ENCODE results near the gene NF2. TPM values are rescaled to one million over a fixed set of nuclear protein-coding genes. Genes with fewer than 3 reads are reported as not detected.

Gene NF2
- total and polyA plus RNA-seq, 11 donors, result 15.0 to 137 (median 52.1) TPM

DNA sequence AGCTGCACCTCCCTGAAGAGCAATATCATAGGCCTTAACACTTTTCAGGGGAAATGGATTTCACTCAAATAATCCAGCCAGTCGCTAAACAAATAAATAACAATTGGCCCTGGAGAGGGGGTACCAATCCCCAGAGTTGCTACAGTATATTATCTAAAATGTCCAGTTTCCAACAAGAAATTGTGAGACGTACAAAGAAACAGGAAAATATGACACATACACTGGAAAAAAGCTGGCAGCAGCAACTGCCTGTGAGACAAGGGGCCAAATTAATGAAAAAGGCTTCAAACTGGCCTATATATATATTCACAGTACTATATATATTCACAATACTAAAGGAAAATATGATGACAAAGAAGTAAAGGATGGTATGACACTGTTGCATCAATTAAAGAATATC is 4.0 kb downstream of the NF2 start:
- H3K4me3 ChIP-seq, result no peak overlapping the region
- DNase-seq (no peak), ATAC-seq (no peak)
- H3K27ac ChIP-seq, result no peak overlapping the region
- no peaks in the 10 kb centered on the region for H3K27me3 ChIP-seq
- H3K9me3 ChIP-seq, result peaks cover 0 to 8% (median 0%) of the 10 kb centered on the region in 12 donors
- no peaks in the 10 kb centered on the region for H3K36me3 ChIP-seq
- H3K4me1 ChIP-seq, result peaks cover 0 to 23% (median 15%) of the 10 kb centered on the region in 12 donors
- WGBS, 4 donors, result 71 to 81% (median 72%) methylated on average over 2 of the region's 2 CpGs
- intact Hi-C loops (cut with DNase I), result no loop called here
- TF ChIP-seq POLR2A (IDR thresholded peaks at IDR 0.05), result no peak
- TF ChIP-seq, protein P1, sequence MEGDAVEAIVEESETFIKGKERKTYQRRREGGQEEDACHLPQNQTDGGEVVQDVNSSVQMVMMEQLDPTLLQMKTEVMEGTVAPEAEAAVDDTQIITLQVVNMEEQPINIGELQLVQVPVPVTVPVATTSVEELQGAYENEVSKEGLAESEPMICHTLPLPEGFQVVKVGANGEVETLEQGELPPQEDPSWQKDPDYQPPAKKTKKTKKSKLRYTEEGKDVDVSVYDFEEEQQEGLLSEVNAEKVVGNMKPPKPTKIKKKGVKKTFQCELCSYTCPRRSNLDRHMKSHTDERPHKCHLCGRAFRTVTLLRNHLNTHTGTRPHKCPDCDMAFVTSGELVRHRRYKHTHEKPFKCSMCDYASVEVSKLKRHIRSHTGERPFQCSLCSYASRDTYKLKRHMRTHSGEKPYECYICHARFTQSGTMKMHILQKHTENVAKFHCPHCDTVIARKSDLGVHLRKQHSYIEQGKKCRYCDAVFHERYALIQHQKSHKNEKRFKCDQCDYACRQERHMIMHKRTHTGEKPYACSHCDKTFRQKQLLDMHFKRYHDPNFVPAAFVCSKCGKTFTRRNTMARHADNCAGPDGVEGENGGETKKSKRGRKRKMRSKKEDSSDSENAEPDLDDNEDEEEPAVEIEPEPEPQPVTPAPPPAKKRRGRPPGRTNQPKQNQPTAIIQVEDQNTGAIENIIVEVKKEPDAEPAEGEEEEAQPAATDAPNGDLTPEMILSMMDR (IDR thresholded peaks at IDR 0.05), result no peak

DNA sequence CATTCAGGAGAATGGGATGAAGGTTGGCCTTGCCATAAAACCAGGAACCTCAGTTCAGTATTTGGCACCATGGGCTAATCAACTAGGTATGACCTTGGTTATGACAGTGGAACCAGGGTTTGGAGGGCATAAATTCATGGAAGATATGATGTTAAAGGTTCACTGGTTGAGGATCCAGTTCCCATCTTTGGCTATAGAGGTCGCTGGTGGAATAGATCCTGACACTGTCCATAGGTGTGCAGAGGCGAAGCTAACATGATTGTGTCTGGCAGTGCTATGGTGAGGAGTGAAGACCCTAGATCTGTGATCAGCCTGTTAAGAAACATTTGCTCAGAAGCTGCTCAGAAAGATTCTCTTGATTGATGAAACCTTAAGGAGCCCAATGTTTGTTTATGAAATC is 5.7 kb downstream of the NF2 start:
- TF ChIP-seq, protein P1 (IDR thresholded peaks at IDR 0.05), result peak in 3 of 12 donors; percentile 11 to 15 (median 14)
- no peak for TF ChIP-seq POLR2A (IDR thresholded peaks at IDR 0.05)
- peaks cover 0 to 8% (median 0%) of the 10 kb centered on the region in 12 donors for H3K9me3 ChIP-seq
- WGBS, 4 donors, result 55 to 65% (median 64%) methylated on average over 2 of the region's 2 CpGs
- H3K4me1 ChIP-seq, result peaks cover 0 to 21% (median 13%) of the 10 kb centered on the region in 12 donors
- ATAC-seq (no peak), DNase-seq (no peak)
- H3K4me3 ChIP-seq, result no peak overlapping the region
- H3K27me3 ChIP-seq, result no peaks in the 10 kb centered on the region
- intact Hi-C loops (cut with DNase I), result no loop called here
- no peaks in the 10 kb centered on the region for H3K36me3 ChIP-seq
- no peak overlapping the region for H3K27ac ChIP-seq

DNA sequence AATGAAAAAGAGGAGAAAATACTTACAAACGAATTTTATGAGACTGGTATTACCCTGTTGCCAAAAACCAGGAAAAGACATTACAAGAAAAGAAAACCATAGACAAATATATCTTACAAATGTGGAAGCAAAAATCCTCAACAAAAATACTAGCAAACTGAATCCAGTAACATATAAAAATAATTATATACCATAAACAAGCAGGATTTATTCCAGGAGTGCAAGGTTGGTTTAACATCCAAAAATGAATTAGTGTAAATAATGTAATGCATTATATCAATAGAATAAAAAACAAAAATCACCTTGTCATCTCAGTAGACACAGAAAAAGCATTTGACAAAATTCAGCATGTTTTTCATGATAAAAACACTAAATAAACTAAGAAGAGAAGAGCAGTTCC is 7.3 kb downstream of the NF2 start:
- H3K36me3 ChIP-seq, result no peaks in the 10 kb centered on the region
- no peaks in the 10 kb centered on the region for H3K27me3 ChIP-seq
- no peak overlapping the region for H3K4me3 ChIP-seq
- H3K9me3 ChIP-seq, result peaks cover 0 to 8% (median 0%) of the 10 kb centered on the region in 12 donors
- H3K4me1 ChIP-seq, result peaks cover 0 to 7% (median 0%) of the 10 kb centered on the region in 12 donors
- intact Hi-C loops (cut with DNase I), result no loop called here
- TF ChIP-seq POLR2A (IDR thresholded peaks at IDR 0.05), result no peak
- TF ChIP-seq, protein P1 (IDR thresholded peaks at IDR 0.05), result no peak
- DNase-seq (no peak), ATAC-seq (no peak)
- H3K27ac ChIP-seq, result no peak overlapping the region
- 81 to 95% (median 89%) methylated on average over 1 of the region's 1 CpG for WGBS, 4 donors

DNA sequence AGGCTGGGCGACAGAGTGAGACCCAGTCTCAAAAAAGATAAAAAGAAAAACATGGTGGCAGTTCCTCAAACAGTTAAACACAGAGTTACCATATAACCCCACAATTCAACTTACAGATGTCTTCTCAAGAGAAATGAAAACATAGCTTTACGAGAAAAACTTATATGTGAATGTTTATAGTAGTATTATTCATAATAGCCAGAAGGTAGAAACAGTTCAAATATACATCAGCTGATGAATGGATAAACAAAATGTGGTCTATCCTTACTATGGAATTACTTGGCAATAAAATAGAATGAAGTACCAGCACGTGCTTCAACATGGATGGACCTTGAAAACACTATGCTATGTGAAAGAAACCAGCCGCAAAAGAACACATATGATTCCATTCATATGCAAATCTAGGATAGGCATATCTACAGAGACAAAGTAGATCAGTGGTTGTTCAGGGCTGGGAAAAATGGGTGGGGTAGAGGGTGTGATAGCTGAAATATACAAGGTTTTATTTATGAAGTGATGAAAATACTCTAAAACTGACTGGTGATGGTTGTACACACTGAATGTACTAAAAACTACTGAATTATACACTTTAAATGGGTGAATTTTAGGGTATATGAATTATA is 12.4 kb downstream of the NF2 start:
- TF ChIP-seq POLR2A (IDR thresholded peaks at IDR 0.05), result no peak
- TF ChIP-seq, protein P1 (IDR thresholded peaks at IDR 0.05), result no peak
- DNase-seq (no peak), ATAC-seq (no peak)
- intact Hi-C loops (cut with DNase I), result no loop called here
- Histone ChIP-seq H3K4me1 (peaks cover 0 to 17% (median 6%) of the 10 kb centered on the region in 12 donors), H3K27me3 (no peaks in the 10 kb centered on the region), H3K27ac (no peak overlapping the region), H3K9me3 (peaks cover 0 to 5% (median 0%) of the 10 kb centered on the region in 12 donors), H3K4me3 (no peak overlapping the region), H3K36me3 (no peaks in the 10 kb centered on the region)
- 91 to 96% (median 93%) methylated on average over 4 of the region's 4 CpGs for WGBS, 4 donors
